A549 (cell line): ENCODE measurements around the gene BICD2.

Source experiments
- CTCF ChIP-seq: fragments of >200 bp; sonication (Bioruptor Twin); formaldehyde crosslinking; IDR thresholded peaks from 3 replicates; pipeline ENCODE4 v1.5.1; 2016
- EP300 ChIP-seq, 2 experiments: fragments of >200 bp; sonication (Bioruptor Twin); formaldehyde crosslinking; IDR thresholded peaks; 2 replicates in 1 of 2; 3 replicates in 1 of 2; pipeline ENCODE4 v1.6.1; 2016 to 2017
- RAD21 ChIP-seq, 2 experiments: fragments of >200 bp in 1 of 2; sonication (Bioruptor Twin) in 1 of 2; formaldehyde crosslinking in 1 of 2; IDR thresholded peaks in 1 of 2; conservative IDR thresholded peaks in 1 of 2; 2 replicates in 1 of 2; 3 replicates in 1 of 2; pipeline ENCODE4 v1.6.1; 2012 to 2018; ENCODE audit warnings: inconsistent platforms in 1 of 2

- TF ChIP-seq CTCF (no peak), RAD21 (conservative IDR thresholded peaks at IDR 0.05 in 1 of 2, IDR thresholded peaks at IDR 0.05 in 1 of 2) (no peak), EP300 (IDR thresholded peaks at IDR 0.05) (no peak)
Measured at GRCh38 chr9:92707530-92707929, 57.1 kb downstream of the BICD2 start.
